Brain microvascular endothelial cell (primary cell): ENCODE measurements around the gene PSMB3.

Experiments
- DNase-seq: peaks from one replicate; pipeline ENCODE4 v3.0.0-alpha.2; 2020
- H3K27ac ChIP-seq: fragments of 250-450 bp; sonication (Bioruptor Pico); 2 replicates; pipeline ENCODE4 v1.5.1; 2020; ENCODE audit warnings: mild to moderate bottlenecking, moderate library complexity
- H3K27me3 ChIP-seq: fragments of 250-450 bp; sonication (Bioruptor Pico); replicated peaks from 2 replicates; pipeline ENCODE4 v1.5.1; 2020; ENCODE audit warnings: mild to moderate bottlenecking
- H3K36me3 ChIP-seq: fragments of 250-450 bp; sonication (Bioruptor Pico); replicated peaks from 2 replicates; pipeline ENCODE4 v1.5.1; 2020; ENCODE audit warnings: mild to moderate bottlenecking
- H3K4me3 ChIP-seq: 2 replicates; pipeline ENCODE4 v1.5.1; 2011; ENCODE audit warnings: low read depth, mild to moderate bottlenecking, control low read depth, low read length, moderate library complexity
- in situ Hi-C: cut with HindIII; loops from 2 replicates; pipeline ENCODE4 v1.10.0; 2017; ENCODE audit warnings: low sequenced_read_pairs, low pct_ligation_motif_present
- TF ChIP-seq, protein P1 (sequence below): IDR thresholded peaks from 2 replicates; pipeline ENCODE4 v1.5.1; 2011; ENCODE audit warnings: low read depth, mild to moderate bottlenecking, moderate library complexity, low read length, control low read depth, inconsistent platforms; ENCODE audit errors: missing control alignments

Gene PSMB3

GRCh38 chr17:38750044-38750311 is 2.6 kb upstream of the PSMB3 start:
- Histone ChIP-seq H3K36me3 (peaks cover 10% of the 10 kb centered on the region), H3K4me3 (peak overlapping the region; percentile 99), H3K27ac (no peak overlapping the region), H3K27me3 (no peaks in the 10 kb centered on the region)
- no peak for DNase-seq
- TF ChIP-seq, protein P1, sequence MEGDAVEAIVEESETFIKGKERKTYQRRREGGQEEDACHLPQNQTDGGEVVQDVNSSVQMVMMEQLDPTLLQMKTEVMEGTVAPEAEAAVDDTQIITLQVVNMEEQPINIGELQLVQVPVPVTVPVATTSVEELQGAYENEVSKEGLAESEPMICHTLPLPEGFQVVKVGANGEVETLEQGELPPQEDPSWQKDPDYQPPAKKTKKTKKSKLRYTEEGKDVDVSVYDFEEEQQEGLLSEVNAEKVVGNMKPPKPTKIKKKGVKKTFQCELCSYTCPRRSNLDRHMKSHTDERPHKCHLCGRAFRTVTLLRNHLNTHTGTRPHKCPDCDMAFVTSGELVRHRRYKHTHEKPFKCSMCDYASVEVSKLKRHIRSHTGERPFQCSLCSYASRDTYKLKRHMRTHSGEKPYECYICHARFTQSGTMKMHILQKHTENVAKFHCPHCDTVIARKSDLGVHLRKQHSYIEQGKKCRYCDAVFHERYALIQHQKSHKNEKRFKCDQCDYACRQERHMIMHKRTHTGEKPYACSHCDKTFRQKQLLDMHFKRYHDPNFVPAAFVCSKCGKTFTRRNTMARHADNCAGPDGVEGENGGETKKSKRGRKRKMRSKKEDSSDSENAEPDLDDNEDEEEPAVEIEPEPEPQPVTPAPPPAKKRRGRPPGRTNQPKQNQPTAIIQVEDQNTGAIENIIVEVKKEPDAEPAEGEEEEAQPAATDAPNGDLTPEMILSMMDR: no peak
- in situ Hi-C loops: no loop called here

DNA sequence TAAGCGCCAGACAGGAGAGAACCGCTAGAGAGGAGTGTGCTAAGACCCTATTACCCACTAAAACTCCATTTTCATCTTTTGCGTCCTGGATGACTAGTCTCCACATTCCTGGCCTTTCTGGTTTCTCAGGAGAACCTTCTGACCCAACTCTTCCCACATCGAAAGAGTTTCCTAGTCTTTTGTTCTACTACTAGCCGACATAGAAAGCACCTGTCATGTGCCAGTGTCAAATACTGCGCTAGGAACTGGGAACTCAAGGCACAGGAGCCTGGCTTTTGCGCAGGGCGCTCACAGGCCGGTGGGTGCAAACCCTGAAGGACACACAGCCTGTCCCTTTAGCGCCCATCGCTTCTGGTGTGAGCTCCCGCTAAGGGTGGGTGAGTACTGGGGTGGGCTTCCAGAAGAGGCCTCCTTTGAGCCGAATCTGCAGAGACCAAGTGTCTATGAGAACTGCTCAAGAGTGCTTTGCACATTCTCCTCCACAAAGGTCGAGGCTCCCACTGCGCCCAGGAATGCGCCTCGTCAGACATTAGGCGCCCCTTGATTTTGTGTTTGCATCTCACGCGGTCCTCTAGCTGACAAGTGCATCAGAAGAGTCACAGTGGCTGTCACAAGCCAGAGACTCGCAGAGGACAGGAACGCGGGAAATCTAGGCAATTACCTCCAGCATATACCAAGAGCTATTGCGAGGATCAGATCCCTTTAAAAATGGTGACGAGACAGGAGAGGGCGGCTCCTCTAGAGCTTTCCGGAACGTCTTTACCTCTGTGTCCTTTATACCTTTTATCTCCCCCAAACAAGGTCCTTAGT is 2.0 kb upstream of the PSMB3 start:
- TF ChIP-seq, protein P1: no peak
- peaks cover 10% of the 10 kb centered on the region for H3K36me3 ChIP-seq
- no peak overlapping the region for H3K27ac ChIP-seq
- no peaks in the 10 kb centered on the region for H3K27me3 ChIP-seq
- H3K4me3 ChIP-seq: peak overlapping the region; percentile 99
- no peak for DNase-seq
- in situ Hi-C loops: no loop called here

- no peak for DNase-seq
- Histone ChIP-seq H3K27ac (no peak overlapping the region), H3K4me3 (peak overlapping the region; percentile 99), H3K27me3 (no peaks in the 10 kb centered on the region), H3K36me3 (peaks cover 17% of the 10 kb centered on the region)
- TF ChIP-seq, protein P1: no peak
- in situ Hi-C loops: no loop called here
Observed at GRCh38 chr17:38751144-38751807, 1.3 kb upstream of the PSMB3 start.

- peak overlapping the region; percentile 99 for H3K4me3 ChIP-seq
- TF ChIP-seq, protein P1: no peak
- peaks cover 20% of the 10 kb centered on the region for H3K36me3 ChIP-seq
- peak; percentile 73 for DNase-seq
- H3K27ac ChIP-seq: peak overlapping the region; percentile 77
- no peaks in the 10 kb centered on the region for H3K27me3 ChIP-seq
- in situ Hi-C loops: no loop called here
Observed at GRCh38 chr17:38751808-38752307, 683 bp upstream of the PSMB3 start.

DNA sequence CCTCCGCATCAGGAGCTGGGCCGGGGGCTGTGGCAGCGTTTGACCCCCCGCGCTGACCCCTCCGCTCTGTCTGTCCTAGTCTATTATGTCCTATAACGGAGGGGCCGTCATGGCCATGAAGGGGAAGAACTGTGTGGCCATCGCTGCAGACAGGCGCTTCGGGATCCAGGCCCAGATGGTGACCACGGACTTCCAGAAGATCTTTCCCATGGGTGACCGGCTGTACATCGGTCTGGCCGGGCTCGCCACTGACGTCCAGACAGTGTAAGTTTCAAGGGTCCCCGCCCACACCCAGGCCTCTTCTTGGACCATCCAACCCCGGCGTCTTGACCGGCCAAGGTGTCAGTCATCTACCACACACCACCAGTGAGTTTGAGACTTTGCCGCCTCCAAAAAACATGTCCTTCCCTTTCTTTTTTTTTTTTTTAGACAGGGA is 548 bp downstream of the PSMB3 start:
- H3K27ac ChIP-seq: peak overlapping the region; percentile 77
- in situ Hi-C loops: no loop called here
- H3K27me3 ChIP-seq: no peaks in the 10 kb centered on the region
- no peak for DNase-seq
- peaks cover 31% of the 10 kb centered on the region for H3K36me3 ChIP-seq
- TF ChIP-seq, protein P1: no peak
- peak overlapping the region; percentile 99 for H3K4me3 ChIP-seq
